Sciatic nerve (tissue), 2 donors: Measurements from ENCODE around the gene TRMT1L. TPM values are rescaled to one million over a fixed set of nuclear protein-coding genes. Genes with fewer than 3 reads are reported as not detected.
"Not testable (repeated sequence)": the region's sequence is repeated elsewhere in the genome, so short reads cannot be mapped to it uniquely, and the experiment has no call there.

Experiments
- ATAC-seq: fragments of 200-7000 bp; cut with Tn5 transposase; one replicate; pipeline ENCODE4 v1.9.1; 2020; ENCODE audit warnings: mild to moderate bottlenecking, moderate library complexity
- DNase-seq: peaks from one replicate; pipeline ENCODE4 v3.0.0-alpha.2; 2020; ENCODE audit warnings: low spot score
- intact Hi-C: fragments of 100-400 bp; cut with DNase I; formaldehyde crosslinking; loops from one replicate; pipeline ENCODE4 v1.14.2; 2022
- total RNA-seq: library from RNA; stranded (reverse); fragmentation: NEBNext Ultra II Directional; extraction: Animal tissue kit (Norgen Biotek cat#: 25700); gene quantifications from one replicate; pipeline ENCODE4 v1.2.1, GENCODE V29; 2021
- donor health status: DM: no; HTN: no; CAD: no.
- donor health status: DM: no; HTN: no; CAD: no.

Gene TRMT1L, protein sequence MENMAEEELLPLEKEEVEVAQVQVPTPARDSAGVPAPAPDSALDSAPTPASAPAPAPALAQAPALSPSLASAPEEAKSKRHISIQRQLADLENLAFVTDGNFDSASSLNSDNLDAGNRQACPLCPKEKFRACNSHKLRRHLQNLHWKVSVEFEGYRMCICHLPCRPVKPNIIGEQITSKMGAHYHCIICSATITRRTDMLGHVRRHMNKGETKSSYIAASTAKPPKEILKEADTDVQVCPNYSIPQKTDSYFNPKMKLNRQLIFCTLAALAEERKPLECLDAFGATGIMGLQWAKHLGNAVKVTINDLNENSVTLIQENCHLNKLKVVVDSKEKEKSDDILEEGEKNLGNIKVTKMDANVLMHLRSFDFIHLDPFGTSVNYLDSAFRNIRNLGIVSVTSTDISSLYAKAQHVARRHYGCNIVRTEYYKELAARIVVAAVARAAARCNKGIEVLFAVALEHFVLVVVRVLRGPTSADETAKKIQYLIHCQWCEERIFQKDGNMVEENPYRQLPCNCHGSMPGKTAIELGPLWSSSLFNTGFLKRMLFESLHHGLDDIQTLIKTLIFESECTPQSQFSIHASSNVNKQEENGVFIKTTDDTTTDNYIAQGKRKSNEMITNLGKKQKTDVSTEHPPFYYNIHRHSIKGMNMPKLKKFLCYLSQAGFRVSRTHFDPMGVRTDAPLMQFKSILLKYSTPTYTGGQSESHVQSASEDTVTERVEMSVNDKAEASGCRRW
- total RNA-seq: 21.4 TPM

GRCh38 chr1:185156854-185157598 lies at the start of gene TRMT1L, which contains the start of gene SWT1:
Gene TRMT1L (minus strand): TSS chr1:185156953. CDS start chr1:185156712, 241 bp downstream.
Gene SWT1 (plus strand): TSS chr1:185157167. CDS start chr1:185160842, 3,675 bp downstream.
- ATAC-seq (peak; percentile 98), DNase-seq (peak; percentile 99)
- intact Hi-C loops: no loop called here

- DNase-seq (no peak), ATAC-seq (no peak)
- intact Hi-C loops: no loop called here
Measured at GRCh38 chr1:185200889-185201288, 44.1 kb upstream of the TRMT1L start.

DNA sequence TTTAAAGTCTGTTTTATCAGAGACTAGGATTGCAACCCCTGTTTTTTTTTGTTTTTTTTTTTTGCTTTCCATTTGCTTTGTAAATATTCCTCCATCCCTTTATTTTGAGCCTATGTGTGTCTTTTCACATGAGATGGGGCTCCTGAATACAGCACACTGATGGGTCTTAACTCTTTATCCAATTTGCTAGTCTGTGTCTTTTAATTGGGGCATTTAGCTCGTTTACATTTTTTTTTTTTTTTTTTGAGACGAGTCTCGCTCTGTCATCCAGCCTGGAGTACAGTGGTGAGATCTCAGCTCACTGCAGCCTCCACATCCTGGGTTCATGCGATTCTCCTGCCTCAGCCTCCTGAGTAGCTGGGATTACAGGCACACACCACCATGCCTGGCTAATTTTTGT lies 42.0 kb upstream of the TRMT1L start:
- intact Hi-C loops, ATAC-seq, DNase-seq: not testable (repeated sequence)

DNA sequence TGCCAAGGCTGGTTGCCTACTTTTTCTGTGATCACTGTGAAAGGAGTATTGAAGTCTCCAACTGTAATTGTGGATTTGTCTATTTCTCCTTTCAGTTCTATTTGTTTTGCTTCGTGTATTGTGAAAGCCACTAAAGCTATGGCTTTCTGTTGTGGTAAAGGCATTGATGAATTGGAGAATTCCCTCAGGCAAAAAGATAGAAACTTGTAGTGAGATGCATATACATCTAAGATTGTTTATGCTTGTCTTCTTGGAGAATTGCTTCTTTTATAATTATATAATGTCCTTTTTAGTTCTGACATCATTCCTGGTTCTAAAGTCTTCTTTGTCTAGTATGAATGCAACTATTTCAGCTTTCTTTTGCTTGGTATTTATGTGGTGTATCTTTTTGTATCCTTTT lies 37.0 kb upstream of the TRMT1L start:
- no peak for ATAC-seq

GRCh38 chr1:185170291-185170848 lies 13.6 kb upstream of the TRMT1L start:
- intact Hi-C loops: no loop called here
- DNase-seq (no peak), ATAC-seq (peak; percentile 79)

More for the DNA sequence above, 37.0 kb upstream of the TRMT1L start:
- intact Hi-C loops: no loop called here
- DNase-seq: no peak

DNA sequence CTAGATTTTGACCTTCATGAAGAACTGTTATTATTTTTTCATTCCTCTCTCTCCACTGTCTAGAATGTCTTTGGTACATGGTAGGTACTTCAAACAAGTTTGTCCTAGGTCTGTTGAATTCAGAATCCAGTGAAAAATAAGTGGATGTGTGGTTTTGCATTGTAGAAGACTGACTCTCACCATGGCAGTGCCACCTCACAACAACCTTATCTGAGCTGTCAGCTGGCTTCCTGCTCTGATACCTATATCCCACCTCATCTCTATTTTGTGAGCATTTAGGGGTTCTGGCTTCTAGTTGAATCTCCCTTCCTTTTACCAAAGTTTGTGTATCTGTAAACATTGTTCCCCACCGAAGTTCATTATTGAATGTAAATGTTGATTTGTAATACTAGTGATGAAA lies 9.4 kb upstream of the TRMT1L start:
- no peak for ATAC-seq
- DNase-seq: no peak
- intact Hi-C loops: no loop called here

- no peak for ATAC-seq
- intact Hi-C loops: no loop called here
- no peak for DNase-seq
Measured at GRCh38 chr1:185162491-185162890, 5.7 kb upstream of the TRMT1L start.

DNA sequence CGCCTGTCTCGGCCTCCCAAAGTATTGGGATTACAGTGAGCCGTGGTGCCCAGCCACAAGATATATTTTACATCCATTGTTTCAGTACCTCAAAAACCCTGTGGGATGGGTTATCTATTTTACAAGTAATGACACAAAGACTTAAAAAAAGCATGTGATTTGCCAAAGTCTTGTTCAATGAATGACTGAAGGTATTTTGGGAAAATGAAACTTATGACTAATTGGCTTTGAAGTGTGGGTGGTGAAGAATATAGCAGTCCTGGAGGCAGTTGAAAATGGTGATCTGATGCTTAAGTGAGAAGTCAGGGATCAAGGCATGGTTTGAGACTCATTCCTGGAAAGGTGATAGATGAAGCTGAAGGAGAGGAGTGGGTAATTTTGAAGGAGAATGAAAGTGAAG lies 3.2 kb upstream of the TRMT1L start:
- ATAC-seq: no peak

GRCh38 chr1:185158800-185159199 lies 2.0 kb upstream of the TRMT1L start:
- intact Hi-C loops: no loop called here
- DNase-seq (no peak), ATAC-seq (no peak)

More for the DNA sequence above, 3.2 kb upstream of the TRMT1L start:
- intact Hi-C loops: no loop called here
- DNase-seq: no peak

GRCh38 chr1:185157599-185158412 lies 1.1 kb upstream of the TRMT1L start:
- DNase-seq: no peak
- ATAC-seq: no peak
- intact Hi-C loops: no loop called here

- DNase-seq: no peak
- intact Hi-C loops: no loop called here
- ATAC-seq: peak; percentile 67
Measured at GRCh38 chr1:185156288-185156853, 382 bp downstream of the TRMT1L start.

- ATAC-seq (no peak), DNase-seq (no peak)
- intact Hi-C loops: no loop called here
Measured at GRCh38 chr1:185155600-185156287, 1.0 kb downstream of the TRMT1L start.

DNA sequence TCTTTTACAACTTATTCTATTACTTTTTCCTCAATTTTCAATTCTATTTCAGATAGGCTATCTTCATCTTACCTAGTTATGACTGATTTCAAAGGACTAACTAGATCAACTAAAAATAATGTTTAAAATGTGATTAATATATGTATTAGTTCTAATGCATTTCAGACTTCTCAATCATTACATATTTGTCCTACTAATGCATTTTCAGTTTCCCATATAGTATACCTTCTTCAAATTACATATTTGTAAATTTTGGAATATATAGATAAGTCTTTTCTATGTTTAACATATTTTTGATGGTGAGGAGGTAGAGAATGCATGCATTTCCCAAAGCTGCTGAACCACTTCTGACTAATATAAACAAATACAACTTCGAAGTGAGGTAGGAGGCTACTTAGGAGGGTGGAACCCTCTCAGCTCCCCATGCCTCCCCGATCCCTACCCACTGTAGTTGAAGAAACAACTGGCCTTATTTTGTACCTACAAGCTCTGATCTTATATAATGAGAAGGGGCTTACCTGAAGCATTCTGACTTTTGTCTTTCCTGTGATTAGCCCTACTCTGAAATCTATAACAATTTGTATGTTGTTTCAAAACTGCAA lies 1.7 kb downstream of the TRMT1L start:
- DNase-seq (no peak), ATAC-seq (no peak)
- intact Hi-C loops: no loop called here

GRCh38 chr1:185152187-185152767 lies 4.5 kb downstream of the TRMT1L start:
- ATAC-seq (no peak), DNase-seq (no peak)
- intact Hi-C loops: no loop called here

DNA sequence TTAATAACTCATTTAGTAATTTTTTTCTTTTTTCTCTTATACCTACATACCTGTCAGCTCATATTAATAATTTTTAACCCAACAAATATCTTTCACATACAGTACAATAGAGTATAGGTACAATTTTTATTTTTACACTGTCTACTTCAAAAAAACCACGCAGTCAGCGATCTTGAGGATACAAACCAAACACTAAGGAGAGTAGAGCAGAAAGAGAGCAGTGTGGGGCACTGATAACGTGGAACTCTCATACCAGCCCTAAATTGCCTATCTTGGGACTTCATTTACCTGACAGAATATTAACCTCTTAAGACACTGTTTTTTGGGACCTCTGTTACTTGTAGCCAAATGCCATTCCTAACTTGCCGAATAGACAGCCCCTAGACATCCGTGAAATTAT lies 5.5 kb downstream of the TRMT1L start:
- ATAC-seq (no peak), DNase-seq (no peak)
- intact Hi-C loops: no loop called here

GRCh38 chr1:185144233-185144632 lies 12.5 kb downstream of the TRMT1L start:
- intact Hi-C loops: no loop called here
- ATAC-seq (no peak), DNase-seq (no peak)

DNA sequence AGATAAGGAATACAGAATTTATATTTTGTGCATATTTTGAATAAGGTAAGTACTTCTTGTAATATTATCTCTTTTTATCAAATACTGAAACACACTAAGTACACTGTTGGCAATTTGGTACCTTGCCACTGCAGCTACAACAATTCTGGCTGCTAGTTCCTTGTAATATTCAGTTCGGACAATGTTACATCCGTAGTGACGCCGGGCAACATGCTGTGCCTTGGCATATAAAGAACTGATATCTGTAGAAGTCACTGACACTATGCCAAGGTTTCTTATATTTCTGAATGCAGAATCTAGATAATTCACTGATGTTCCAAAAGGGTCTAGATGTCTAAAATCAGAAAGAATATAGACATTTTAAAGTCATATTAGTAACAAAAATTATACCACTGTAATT lies 17.5 kb downstream of the TRMT1L start:
- DNase-seq (no peak), ATAC-seq (no peak)
- intact Hi-C loops: no loop called here
